Measurements from ENCODE around the gene TMEM270. TPM values are rescaled to one million over a fixed set of nuclear protein-coding genes. Genes with fewer than 3 reads are reported as not detected.

The TMEM270 gene
- total and polyA plus RNA-seq, 4 donors = not detected

DNA sequence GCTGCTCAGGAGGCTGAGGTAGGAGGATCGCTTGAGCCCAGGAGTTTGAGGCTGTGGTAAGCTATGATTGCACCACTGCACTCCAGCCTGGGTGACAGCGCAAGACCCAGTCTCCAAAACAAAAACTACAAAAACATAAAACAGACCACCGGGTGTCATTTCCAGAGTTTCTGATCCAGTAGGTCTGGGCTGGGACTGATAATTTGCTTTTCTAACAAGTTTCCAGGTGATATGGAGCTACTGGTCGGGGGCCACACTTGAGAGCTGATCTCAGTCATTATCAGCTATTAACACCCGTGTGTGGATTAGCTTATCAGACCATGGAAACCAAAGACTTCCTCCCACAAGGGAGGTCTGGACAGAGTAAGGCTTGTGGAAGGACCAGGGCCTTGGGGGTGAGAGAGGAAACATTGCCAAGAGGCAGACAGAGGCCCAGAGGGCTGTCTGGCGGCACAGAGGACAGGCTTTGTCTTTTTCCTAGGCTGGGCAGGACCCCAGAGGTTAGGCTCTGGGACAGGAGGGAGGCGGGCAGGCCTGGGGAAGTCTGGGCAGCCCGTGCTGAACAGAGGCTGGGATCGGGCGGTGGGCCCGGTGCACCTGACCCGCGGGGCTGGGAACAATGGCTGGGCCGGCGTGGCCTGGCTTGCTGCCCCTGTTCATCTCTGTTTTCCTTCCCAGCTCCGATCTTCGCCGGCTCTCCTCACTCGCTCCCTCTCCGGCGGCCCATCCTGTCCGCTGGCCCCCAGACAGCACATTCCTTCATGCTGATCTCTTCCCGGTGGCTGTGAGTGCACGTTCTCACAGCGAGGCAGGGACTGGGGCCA lies 25.2 kb downstream of the TMEM270 start:
- Histone ChIP-seq H3K4me3 (ENCODE audit: low read length in 2 of 2) (no peak overlapping the region), H3K36me3 (ENCODE audit: control insufficient read depth in 1 of 2, insufficient read depth in 2 of 2, low read length in 1 of 2) (no peaks in the 10 kb centered on the region), H3K9me3 (ENCODE audit: control insufficient read depth, low read length) (no peaks in the 10 kb centered on the region), H3K27me3 (ENCODE audit: control insufficient read depth in 1 of 2, insufficient read depth in 2 of 2, low read length in 1 of 2) (no peaks in the 10 kb centered on the region), H3K27ac (ENCODE audit: low read depth in 1 of 2, low read length in 2 of 2) (peak overlapping the region in 1 of 2 donors; percentile 85), H3K4me1 (ENCODE audit: control insufficient read depth in 1 of 2, insufficient read depth in 2 of 2, low read length in 2 of 2) (peaks cover 4 to 5% of the 10 kb centered on the region in 2 donors)
- WGBS, 2 donors = 15 to 17% methylated on average over 21 to 25 of the region's 25 CpGs
- DNase-seq (peak; percentile 72 to 86), ATAC-seq (ENCODE audit: low FRiP score) (peak; percentile 67)
- intact Hi-C loops (cut with DNase I) = no loop called here

DNA sequence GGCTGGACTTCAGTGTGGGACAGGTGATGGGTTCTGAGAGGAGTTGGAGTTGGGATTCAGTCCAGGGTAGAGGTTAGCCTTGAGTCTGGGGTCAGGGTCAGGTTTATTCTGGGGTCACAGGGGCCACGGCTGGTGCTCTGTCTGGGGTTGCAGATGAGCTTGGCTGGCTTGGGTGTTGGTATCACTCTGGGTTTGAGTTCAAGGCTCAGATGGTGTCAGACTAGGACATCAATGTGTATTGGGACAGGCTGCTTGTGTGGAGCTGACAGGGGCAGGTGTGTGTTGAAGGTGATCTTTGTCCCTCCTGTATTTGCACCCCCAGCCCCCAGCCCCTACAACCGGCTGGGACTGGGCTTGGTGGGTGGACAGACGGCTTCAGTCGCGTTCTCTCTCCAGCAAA lies 26.8 kb downstream of the TMEM270 start:
- H3K9me3 ChIP-seq (ENCODE audit: control insufficient read depth, low read length) = no peaks in the 10 kb centered on the region
- H3K4me1 ChIP-seq (ENCODE audit: control insufficient read depth in 1 of 2, insufficient read depth in 2 of 2, low read length in 2 of 2) = no peaks in the 10 kb centered on the region
- 96% methylated on average over 5 of the region's 5 CpGs for WGBS, 2 donors
- intact Hi-C loops (cut with DNase I) = no loop called here
- H3K4me3 ChIP-seq (ENCODE audit: low read length in 2 of 2) = no peak overlapping the region
- peak overlapping the region in 1 of 2 donors; percentile 4 for H3K27ac ChIP-seq (ENCODE audit: low read depth in 1 of 2, low read length in 2 of 2)
- H3K27me3 ChIP-seq (ENCODE audit: control insufficient read depth in 1 of 2, insufficient read depth in 2 of 2, low read length in 1 of 2) = no peaks in the 10 kb centered on the region
- H3K36me3 ChIP-seq (ENCODE audit: control insufficient read depth in 1 of 2, insufficient read depth in 2 of 2, low read length in 1 of 2) = no peaks in the 10 kb centered on the region
- DNase-seq (no peak), ATAC-seq (ENCODE audit: low FRiP score) (no peak)

DNA sequence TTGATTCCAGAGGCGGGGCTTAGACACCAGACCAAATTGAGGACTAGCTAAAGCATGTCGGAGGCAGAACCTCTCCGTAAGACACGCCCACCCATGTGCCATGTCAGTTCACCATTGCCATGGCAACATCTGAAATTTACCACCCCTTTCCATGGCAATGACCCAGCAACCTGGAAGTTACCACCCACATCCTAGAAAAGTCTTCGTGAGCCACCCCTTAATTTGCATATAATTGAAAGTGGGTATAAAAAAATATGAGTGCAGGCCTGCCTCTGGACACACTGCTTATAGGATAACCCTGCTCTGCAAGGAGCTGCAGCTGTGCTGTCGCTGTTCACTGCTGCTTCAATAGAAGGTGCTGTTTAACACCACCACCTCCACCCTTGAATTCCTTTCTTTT lies 28.0 kb downstream of the TMEM270 start:
- Histone ChIP-seq H3K36me3 (ENCODE audit: control insufficient read depth in 1 of 2, insufficient read depth in 2 of 2, low read length in 1 of 2) (no peaks in the 10 kb centered on the region), H3K27me3 (ENCODE audit: control insufficient read depth in 1 of 2, insufficient read depth in 2 of 2, low read length in 1 of 2) (no peaks in the 10 kb centered on the region), H3K9me3 (ENCODE audit: control insufficient read depth, low read length) (no peaks in the 10 kb centered on the region), H3K4me3 (ENCODE audit: low read length in 2 of 2) (no peak overlapping the region), H3K4me1 (ENCODE audit: control insufficient read depth in 1 of 2, insufficient read depth in 2 of 2, low read length in 2 of 2) (no peaks in the 10 kb centered on the region), H3K27ac (ENCODE audit: low read depth in 1 of 2, low read length in 2 of 2) (peak overlapping the region in 1 of 2 donors; percentile 10)
- no peak for DNase-seq
- intact Hi-C loops (cut with DNase I) = no loop called here
- no peak for ATAC-seq (ENCODE audit: low FRiP score)
- WGBS, 2 donors = 71 to 73% methylated on average over 6 of the region's 6 CpGs

DNA sequence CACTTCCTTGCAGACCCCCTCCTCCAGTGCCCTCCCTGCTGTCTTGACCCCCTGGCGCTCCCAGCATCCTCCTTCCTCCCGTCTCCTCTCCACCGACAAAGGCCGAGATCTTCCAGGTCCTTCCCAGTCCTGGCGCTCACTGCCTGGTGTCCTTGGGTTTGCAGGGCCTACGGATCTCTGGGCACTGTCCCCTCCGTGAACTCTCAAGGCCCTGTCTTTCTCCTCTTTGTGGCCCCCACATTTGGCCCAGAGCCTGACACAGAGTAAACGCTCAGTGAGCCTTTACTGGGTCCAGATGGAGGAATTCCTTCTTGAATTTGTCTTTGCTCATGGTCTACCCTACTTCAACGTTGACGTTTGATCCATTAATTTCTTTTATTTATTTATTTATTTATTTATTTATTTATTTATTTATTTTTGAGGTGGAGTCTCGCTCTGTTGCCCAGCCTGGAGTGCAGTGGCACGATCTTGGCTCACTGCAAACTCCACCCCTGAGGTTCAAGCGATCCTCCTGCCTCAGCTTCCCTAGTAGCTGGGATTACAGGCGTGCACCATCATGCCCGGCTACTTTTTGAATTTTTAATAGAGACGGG lies 29.7 kb downstream of the TMEM270 start:
- no peaks in the 10 kb centered on the region for H3K36me3 ChIP-seq (ENCODE audit: control insufficient read depth in 1 of 2, insufficient read depth in 2 of 2, low read length in 1 of 2)
- DNase-seq (no peak), ATAC-seq (ENCODE audit: low FRiP score) (no peak)
- H3K27ac ChIP-seq (ENCODE audit: low read depth in 1 of 2, low read length in 2 of 2) = peak overlapping the region; percentile 17 to 35
- no peak overlapping the region for H3K4me3 ChIP-seq (ENCODE audit: low read length in 2 of 2)
- intact Hi-C loops (cut with DNase I) = loop anchor here (5.0 kb wide), 2 partner anchors 122 to 137 kb away; partner anchors contain the start of gene ELN (in 1 of the 2)
- no peaks in the 10 kb centered on the region for H3K9me3 ChIP-seq (ENCODE audit: control insufficient read depth, low read length)
- no peaks in the 10 kb centered on the region for H3K27me3 ChIP-seq (ENCODE audit: control insufficient read depth in 1 of 2, insufficient read depth in 2 of 2, low read length in 1 of 2)
- no peaks in the 10 kb centered on the region for H3K4me1 ChIP-seq (ENCODE audit: control insufficient read depth in 1 of 2, insufficient read depth in 2 of 2, low read length in 2 of 2)
- 81 to 82% methylated on average over 16 of the region's 16 CpGs for WGBS, 2 donors

DNA sequence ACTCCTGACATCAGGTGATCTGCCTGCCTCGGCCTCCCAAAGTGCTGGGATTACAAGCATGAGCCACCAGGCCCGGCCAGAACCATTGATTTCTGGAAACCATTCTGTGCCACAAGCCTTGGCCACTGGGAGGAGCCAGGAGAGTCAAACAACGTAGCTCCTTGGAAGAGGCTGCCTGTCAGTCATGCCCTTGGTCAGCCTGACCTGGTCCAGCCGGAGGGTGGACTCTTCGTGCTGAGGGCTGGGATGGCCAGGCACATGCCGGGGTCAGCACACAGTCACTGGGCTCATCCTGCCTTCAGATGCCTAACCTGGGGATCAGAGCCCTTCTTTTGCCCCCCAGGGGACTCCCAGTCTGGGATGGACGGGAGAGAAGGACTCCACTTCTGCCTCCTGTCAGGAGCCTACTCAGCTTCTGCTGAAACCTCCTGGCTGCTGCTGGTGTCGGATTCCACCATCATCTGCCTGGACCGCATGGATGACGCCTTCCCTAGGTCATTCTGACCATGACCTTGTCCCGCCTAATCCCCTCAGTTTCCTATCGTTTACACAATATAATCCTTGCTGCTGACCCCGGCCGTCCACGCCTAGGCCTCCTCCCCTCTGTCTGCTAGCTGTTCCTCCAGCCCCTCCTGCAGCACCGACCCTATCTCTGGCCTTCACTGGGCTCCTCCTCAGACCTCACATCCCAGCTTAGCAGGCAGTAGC lies 30.4 kb downstream of the TMEM270 start:
- Histone ChIP-seq H3K27ac (ENCODE audit: low read depth in 1 of 2, low read length in 2 of 2) (peak overlapping the region in 1 of 2 donors; percentile 87), H3K9me3 (ENCODE audit: control insufficient read depth, low read length) (no peaks in the 10 kb centered on the region), H3K4me1 (ENCODE audit: control insufficient read depth in 1 of 2, insufficient read depth in 2 of 2, low read length in 2 of 2) (no peaks in the 10 kb centered on the region), H3K36me3 (ENCODE audit: control insufficient read depth in 1 of 2, insufficient read depth in 2 of 2, low read length in 1 of 2) (no peaks in the 10 kb centered on the region), H3K27me3 (ENCODE audit: control insufficient read depth in 1 of 2, insufficient read depth in 2 of 2, low read length in 1 of 2) (no peaks in the 10 kb centered on the region), H3K4me3 (ENCODE audit: low read length in 2 of 2) (no peak overlapping the region)
- ATAC-seq (ENCODE audit: low FRiP score) (no peak), DNase-seq (no peak)
- intact Hi-C loops (cut with DNase I) = loop anchor here (5.0 kb wide), 2 partner anchors 121 to 136 kb away; partner anchors contain the start of gene ELN (in 1 of the 2)
- WGBS, 2 donors = 53 to 62% methylated on average over 16 of the region's 16 CpGs

DNA sequence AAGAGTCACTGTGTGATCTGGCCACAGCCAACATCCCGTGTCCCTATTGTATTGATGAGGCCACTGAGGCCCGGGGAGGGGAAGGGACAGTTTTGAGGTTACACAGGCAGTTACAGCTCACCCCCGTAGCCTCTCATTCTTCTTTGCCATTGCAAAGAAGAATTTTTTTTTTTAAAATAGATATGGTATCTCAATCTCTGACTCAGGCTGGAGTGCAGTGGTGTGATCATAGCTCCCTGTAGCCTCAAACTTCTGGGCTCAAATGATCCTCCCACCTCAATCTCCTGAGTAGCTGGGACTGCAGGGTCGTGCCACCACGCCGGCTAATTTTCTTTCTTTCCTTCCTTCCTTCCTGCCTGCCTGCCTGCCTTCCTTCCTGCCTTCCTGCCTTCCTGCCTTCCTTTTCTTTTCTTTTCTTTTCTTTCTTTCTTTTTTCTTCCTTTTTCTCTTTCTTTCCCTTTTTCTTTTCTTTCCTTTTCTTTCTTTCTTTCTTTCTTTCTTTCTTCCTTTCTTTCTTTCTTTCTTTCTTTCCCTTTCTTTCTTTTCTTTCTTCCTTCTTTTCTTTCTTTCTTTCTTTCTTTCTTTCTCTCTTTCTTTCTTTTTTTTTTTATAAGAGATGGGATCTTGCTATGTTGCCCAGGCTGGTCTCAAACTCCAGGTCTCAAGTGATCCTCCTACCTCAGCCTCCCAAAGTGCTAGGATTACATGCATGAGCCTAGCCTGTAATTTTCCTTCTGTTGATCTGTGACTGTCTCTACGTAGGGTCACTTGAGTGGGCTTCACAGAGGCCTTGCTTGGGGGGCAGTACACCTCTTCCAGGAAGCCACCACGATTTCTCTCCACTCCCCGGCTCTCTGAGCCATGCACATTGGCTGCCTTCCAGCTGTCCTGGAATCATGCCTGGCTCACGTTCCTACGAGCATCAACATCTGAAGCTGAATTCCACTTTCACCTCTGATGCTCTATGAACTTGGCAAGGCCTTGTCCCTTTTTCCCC lies 31.3 kb downstream of the TMEM270 start:
- Histone ChIP-seq H3K27me3 (ENCODE audit: control insufficient read depth in 1 of 2, insufficient read depth in 2 of 2, low read length in 1 of 2) (no peaks in the 10 kb centered on the region), H3K27ac (ENCODE audit: low read depth in 1 of 2, low read length in 2 of 2) (peak overlapping the region; percentile 83 to 87), H3K4me1 (ENCODE audit: control insufficient read depth in 1 of 2, insufficient read depth in 2 of 2, low read length in 2 of 2) (no peaks in the 10 kb centered on the region), H3K36me3 (ENCODE audit: control insufficient read depth in 1 of 2, insufficient read depth in 2 of 2, low read length in 1 of 2) (no peaks in the 10 kb centered on the region), H3K4me3 (ENCODE audit: low read length in 2 of 2) (no peak overlapping the region), H3K9me3 (ENCODE audit: control insufficient read depth, low read length) (no peaks in the 10 kb centered on the region)
- WGBS, 2 donors = 19 to 22% methylated on average over 11 of the region's 11 CpGs
- DNase-seq = peak in 1 of 2 donors; percentile 94
- intact Hi-C loops (cut with DNase I) = loop anchor here (5.0 kb wide), 2 partner anchors 120 to 135 kb away; partner anchors contain the start of gene ELN (in 1 of the 2)
- ATAC-seq (ENCODE audit: low FRiP score) = no peak

DNA sequence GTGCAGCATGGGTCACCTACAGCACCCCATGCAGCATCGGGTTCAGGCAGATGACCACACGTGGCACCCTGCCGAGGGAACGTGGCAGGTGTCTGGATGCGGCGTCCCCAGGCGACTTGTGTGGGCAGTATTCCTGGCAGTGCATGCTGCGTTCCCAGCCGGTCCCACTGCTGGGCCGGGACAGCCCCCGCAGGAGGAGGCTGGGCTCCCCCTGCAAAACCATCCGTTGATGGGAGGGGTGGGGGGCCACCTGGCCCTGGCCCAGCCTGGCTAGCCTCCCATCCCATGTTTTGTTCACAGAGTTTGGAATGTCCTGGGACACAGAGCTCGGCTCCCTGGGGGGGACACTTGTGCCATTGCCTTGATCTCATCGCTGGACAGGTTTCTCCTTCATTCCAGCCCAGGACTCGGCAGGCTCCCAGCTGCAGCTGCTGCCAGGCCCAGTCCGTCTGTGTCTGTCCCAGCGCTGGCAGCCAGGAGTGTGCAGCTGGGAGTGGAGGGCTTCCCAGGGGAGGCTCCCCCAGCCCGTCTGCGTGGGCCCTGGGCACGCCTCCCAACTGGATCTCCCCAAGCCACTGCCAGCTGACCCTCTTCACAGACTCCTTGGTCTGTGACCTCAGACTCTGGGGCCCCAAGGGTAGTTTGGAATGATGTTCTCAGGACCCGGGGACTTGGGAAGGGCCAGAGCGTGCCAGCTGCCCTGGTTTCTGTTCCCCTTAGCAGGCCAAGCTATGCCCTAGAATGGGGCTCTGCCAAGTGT lies 32.6 kb downstream of the TMEM270 start:
- H3K27me3 ChIP-seq (ENCODE audit: control insufficient read depth in 1 of 2, insufficient read depth in 2 of 2, low read length in 1 of 2) = no peaks in the 10 kb centered on the region
- 8 to 10% methylated on average over 22 of the region's 22 CpGs for WGBS, 2 donors
- H3K4me1 ChIP-seq (ENCODE audit: control insufficient read depth in 1 of 2, insufficient read depth in 2 of 2, low read length in 2 of 2) = no peaks in the 10 kb centered on the region
- DNase-seq = peak; percentile 84 to 93
- H3K27ac ChIP-seq (ENCODE audit: low read depth in 1 of 2, low read length in 2 of 2) = peak overlapping the region; percentile 83 to 87
- ATAC-seq (ENCODE audit: low FRiP score) = peak; percentile 61
- no peak overlapping the region for H3K4me3 ChIP-seq (ENCODE audit: low read length in 2 of 2)
- H3K36me3 ChIP-seq (ENCODE audit: control insufficient read depth in 1 of 2, insufficient read depth in 2 of 2, low read length in 1 of 2) = no peaks in the 10 kb centered on the region
- no peaks in the 10 kb centered on the region for H3K9me3 ChIP-seq (ENCODE audit: control insufficient read depth, low read length)
- intact Hi-C loops (cut with DNase I) = loop anchor here (5.0 kb wide), 2 partner anchors 119 to 134 kb away; partner anchors contain the start of gene ELN (in 1 of the 2)

All from aorta (tissue), 5 donors.